ENCODE measurements around the gene KIF5C.

KIF5C gene

DNA sequence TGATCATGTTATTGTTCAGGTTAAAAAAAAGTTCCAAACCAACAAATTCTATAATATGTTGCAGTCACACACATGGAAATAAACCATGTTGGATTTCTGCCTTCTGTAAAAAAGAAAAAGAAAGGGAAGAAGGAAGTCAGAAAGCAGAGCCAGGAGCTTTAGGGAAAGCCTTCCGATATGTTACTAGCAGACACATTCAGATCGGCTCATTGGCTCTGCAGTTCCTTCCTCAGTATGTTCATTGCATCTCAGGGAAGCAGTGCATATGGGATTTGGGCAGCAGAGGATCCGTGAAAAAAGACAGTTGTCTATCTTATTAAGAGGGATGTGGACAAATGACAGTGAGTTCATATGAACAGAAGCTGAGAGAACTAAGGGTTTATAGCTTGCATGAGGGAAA, 68.1 kb downstream of the KIF5C start:
- no peaks in the 10 kb centered on the region for H3K9me2 ChIP-seq (ENCODE audit: low read depth, low read length)
- H3K4me1 ChIP-seq (ENCODE audit: insufficient read depth, low read length, severe bottlenecking) = no peaks in the 10 kb centered on the region
- H3K36me3 ChIP-seq (ENCODE audit: insufficient read depth, low read length) = no peaks in the 10 kb centered on the region
- no peaks in the 10 kb centered on the region for H4K20me1 ChIP-seq (ENCODE audit: insufficient read depth, low read length)
- no peaks in the 10 kb centered on the region for H3K27me3 ChIP-seq (ENCODE audit: insufficient read depth, low read length)
- no peak overlapping the region for H3K4me3 ChIP-seq (ENCODE audit: low read depth, low read length, poor library complexity, severe bottlenecking)
- no peak overlapping the region for H3K9ac ChIP-seq (ENCODE audit: low read length)
- H3K9me3 ChIP-seq (ENCODE audit: low read length) = peaks cover 3% of the 10 kb centered on the region; the same call in 1 of the 2 replicates
- H3F3A ChIP-seq (ENCODE audit: insufficient read depth, low read length) = no peaks in the 10 kb centered on the region
- H3K4me2 ChIP-seq (ENCODE audit: low read length) = no peak overlapping the region
- TF ChIP-seq EZH2 (IDR thresholded peaks at IDR 0.05; ENCODE audit: borderline replicate concordance, low read length) = no peak
- H2AFZ ChIP-seq (ENCODE audit: low read length) = no peak overlapping the region
- H3K27ac ChIP-seq (ENCODE audit: low read depth, low read length, poor library complexity, severe bottlenecking) = no peak overlapping the region
- no peaks in the 10 kb centered on the region for H3K79me2 ChIP-seq (ENCODE audit: insufficient read depth, low read length)

DNA sequence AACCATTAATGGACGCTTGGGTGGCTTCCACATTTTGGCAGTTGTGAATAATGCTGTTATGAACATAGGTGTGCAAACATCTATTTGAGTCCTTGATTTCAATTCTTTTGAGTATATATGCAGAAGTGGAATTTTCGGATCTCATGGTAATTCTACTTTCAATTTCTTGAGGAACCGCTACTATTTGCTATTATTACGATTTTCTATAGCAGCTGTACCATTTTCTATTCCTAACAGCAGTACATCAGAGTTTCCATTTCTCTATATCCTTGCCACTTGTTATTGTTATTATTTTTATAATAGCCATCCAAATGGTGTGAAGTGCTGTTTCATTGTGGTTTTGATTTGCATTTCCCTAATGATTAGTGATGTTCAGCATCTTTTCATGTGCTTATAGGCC, 69.5 kb downstream of the KIF5C start:
- Histone ChIP-seq H3K27me3 (ENCODE audit: insufficient read depth, low read length) (no peaks in the 10 kb centered on the region), H3K4me3 (ENCODE audit: low read depth, low read length, poor library complexity, severe bottlenecking) (no peak overlapping the region), H3K9me2 (ENCODE audit: low read depth, low read length) (no peaks in the 10 kb centered on the region), H3K4me1 (ENCODE audit: insufficient read depth, low read length, severe bottlenecking) (no peaks in the 10 kb centered on the region), H3K4me2 (ENCODE audit: low read length) (no peak overlapping the region), H3K9me3 (ENCODE audit: low read length) (peaks cover 3% of the 10 kb centered on the region; the same call in 1 of the 2 replicates), H3K9ac (ENCODE audit: low read length) (no peak overlapping the region), H3K79me2 (ENCODE audit: insufficient read depth, low read length) (no peaks in the 10 kb centered on the region), H3K27ac (ENCODE audit: low read depth, low read length, poor library complexity, severe bottlenecking) (no peak overlapping the region), H2AFZ (ENCODE audit: low read length) (no peak overlapping the region), H4K20me1 (ENCODE audit: insufficient read depth, low read length) (no peaks in the 10 kb centered on the region), H3F3A (ENCODE audit: insufficient read depth, low read length) (no peaks in the 10 kb centered on the region), H3K36me3 (ENCODE audit: insufficient read depth, low read length) (no peaks in the 10 kb centered on the region)
- TF ChIP-seq, protein P1, sequence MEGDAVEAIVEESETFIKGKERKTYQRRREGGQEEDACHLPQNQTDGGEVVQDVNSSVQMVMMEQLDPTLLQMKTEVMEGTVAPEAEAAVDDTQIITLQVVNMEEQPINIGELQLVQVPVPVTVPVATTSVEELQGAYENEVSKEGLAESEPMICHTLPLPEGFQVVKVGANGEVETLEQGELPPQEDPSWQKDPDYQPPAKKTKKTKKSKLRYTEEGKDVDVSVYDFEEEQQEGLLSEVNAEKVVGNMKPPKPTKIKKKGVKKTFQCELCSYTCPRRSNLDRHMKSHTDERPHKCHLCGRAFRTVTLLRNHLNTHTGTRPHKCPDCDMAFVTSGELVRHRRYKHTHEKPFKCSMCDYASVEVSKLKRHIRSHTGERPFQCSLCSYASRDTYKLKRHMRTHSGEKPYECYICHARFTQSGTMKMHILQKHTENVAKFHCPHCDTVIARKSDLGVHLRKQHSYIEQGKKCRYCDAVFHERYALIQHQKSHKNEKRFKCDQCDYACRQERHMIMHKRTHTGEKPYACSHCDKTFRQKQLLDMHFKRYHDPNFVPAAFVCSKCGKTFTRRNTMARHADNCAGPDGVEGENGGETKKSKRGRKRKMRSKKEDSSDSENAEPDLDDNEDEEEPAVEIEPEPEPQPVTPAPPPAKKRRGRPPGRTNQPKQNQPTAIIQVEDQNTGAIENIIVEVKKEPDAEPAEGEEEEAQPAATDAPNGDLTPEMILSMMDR (IDR thresholded peaks at IDR 0.05; ENCODE audit: low read length) = no peak
- no peak for TF ChIP-seq EZH2 (IDR thresholded peaks at IDR 0.05; ENCODE audit: borderline replicate concordance, low read length)

DNA sequence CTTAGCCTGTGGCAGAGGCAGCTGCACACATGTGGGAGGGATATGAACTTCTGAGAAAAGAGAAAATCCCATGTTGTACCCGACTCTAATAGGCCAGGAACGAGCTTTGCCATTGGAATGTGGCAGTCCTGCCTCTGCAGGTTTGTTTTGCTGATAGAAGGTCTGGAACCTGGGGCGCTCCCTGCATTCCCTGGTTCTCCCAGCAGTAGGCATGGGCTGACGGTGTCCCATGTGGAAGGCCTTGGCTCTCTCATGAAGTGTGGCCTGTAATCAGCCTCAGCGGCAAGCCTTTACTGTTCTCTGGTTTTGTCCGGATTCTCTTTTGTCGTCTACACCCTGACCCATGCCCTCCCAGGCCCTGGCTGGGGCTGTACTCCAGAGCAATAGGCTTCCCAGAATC, 72.3 kb downstream of the KIF5C start:
- no peak overlapping the region for H3K4me3 ChIP-seq (ENCODE audit: low read depth, low read length, poor library complexity, severe bottlenecking)
- H3K79me2 ChIP-seq (ENCODE audit: insufficient read depth, low read length) = no peaks in the 10 kb centered on the region
- no peaks in the 10 kb centered on the region for H3K36me3 ChIP-seq (ENCODE audit: insufficient read depth, low read length)
- H3K27me3 ChIP-seq (ENCODE audit: insufficient read depth, low read length) = no peaks in the 10 kb centered on the region
- H3K4me2 ChIP-seq (ENCODE audit: low read length) = no peak overlapping the region
- peaks cover 3% of the 10 kb centered on the region; the same call in 1 of the 2 replicates for H3K9me3 ChIP-seq (ENCODE audit: low read length)
- no peaks in the 10 kb centered on the region for H3K9me2 ChIP-seq (ENCODE audit: low read depth, low read length)
- H2AFZ ChIP-seq (ENCODE audit: low read length) = no peak overlapping the region
- no peak overlapping the region for H3K27ac ChIP-seq (ENCODE audit: low read depth, low read length, poor library complexity, severe bottlenecking)
- TF ChIP-seq EZH2 (IDR thresholded peaks at IDR 0.05; ENCODE audit: borderline replicate concordance, low read length) = no peak
- TF ChIP-seq, protein P1 (IDR thresholded peaks at IDR 0.05; ENCODE audit: low read length) = no peak
- no peak overlapping the region for H3K9ac ChIP-seq (ENCODE audit: low read length)
- H4K20me1 ChIP-seq (ENCODE audit: insufficient read depth, low read length) = no peaks in the 10 kb centered on the region
- no peaks in the 10 kb centered on the region for H3K4me1 ChIP-seq (ENCODE audit: insufficient read depth, low read length, severe bottlenecking)
- no peaks in the 10 kb centered on the region for H3F3A ChIP-seq (ENCODE audit: insufficient read depth, low read length)

DNA sequence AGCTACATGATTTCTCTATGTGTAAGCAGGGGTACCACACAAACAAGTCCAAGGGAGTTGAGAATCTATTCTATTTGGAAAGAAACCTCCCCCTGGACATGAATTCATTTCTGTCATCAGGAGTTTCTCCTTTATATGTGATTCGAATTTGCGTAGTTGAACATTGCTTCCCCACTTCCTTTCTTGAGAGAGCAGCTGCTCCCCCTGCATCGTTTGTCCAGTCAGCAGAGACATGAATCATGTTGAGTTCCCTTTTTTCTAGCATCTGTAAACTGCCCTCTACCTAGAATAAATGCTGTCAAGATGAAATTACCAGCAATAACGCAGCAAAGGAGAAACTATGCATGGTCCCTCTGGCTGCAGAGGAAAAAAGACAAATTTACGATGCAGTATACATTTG, 73.8 kb downstream of the KIF5C start:
- no peak overlapping the region for H3K4me2 ChIP-seq (ENCODE audit: low read length)
- H3K27ac ChIP-seq (ENCODE audit: low read depth, low read length, poor library complexity, severe bottlenecking) = no peak overlapping the region
- TF ChIP-seq EZH2 (IDR thresholded peaks at IDR 0.05; ENCODE audit: borderline replicate concordance, low read length) = no peak
- TF ChIP-seq, protein P1 (IDR thresholded peaks at IDR 0.05; ENCODE audit: low read length) = no peak
- no peaks in the 10 kb centered on the region for H3K9me2 ChIP-seq (ENCODE audit: low read depth, low read length)
- H3K79me2 ChIP-seq (ENCODE audit: insufficient read depth, low read length) = no peaks in the 10 kb centered on the region
- no peak overlapping the region for H3K9ac ChIP-seq (ENCODE audit: low read length)
- H3K9me3 ChIP-seq (ENCODE audit: low read length) = peaks cover 3% of the 10 kb centered on the region; the same call in 1 of the 2 replicates
- no peaks in the 10 kb centered on the region for H3K4me1 ChIP-seq (ENCODE audit: insufficient read depth, low read length, severe bottlenecking)
- no peaks in the 10 kb centered on the region for H4K20me1 ChIP-seq (ENCODE audit: insufficient read depth, low read length)
- H3K27me3 ChIP-seq (ENCODE audit: insufficient read depth, low read length) = no peaks in the 10 kb centered on the region
- H2AFZ ChIP-seq (ENCODE audit: low read length) = no peak overlapping the region
- no peaks in the 10 kb centered on the region for H3K36me3 ChIP-seq (ENCODE audit: insufficient read depth, low read length)
- H3K4me3 ChIP-seq (ENCODE audit: low read depth, low read length, poor library complexity, severe bottlenecking) = no peak overlapping the region
- H3F3A ChIP-seq (ENCODE audit: insufficient read depth, low read length) = no peaks in the 10 kb centered on the region; the same call in 1 of the 2 replicates

Measured in OCI-LY1 (cell line).